HG03521 (cell line): Measurements from ENCODE around the gene SLC5A11.
"Not testable (repeated sequence)": the region's sequence is repeated elsewhere in the genome, so short reads cannot be mapped to it uniquely, and the experiment has no call there.

Experiments used
- ATAC-seq: cut with Tn5 transposase; IDR thresholded peaks from one replicate; pipeline ENCODE4 v1.9.1; 2021; ENCODE audit warnings: mild to moderate bottlenecking, moderate library complexity; ENCODE audit not compliant: unreplicated experiment

Gene SLC5A11

GRCh38 chr16:24856871-24857270, 11.1 kb downstream of the SLC5A11 start:
- not testable (repeated sequence) for ATAC-seq

GRCh38 chr16:24858219-24859041, 12.7 kb downstream of the SLC5A11 start:
- ATAC-seq: no peak

- ATAC-seq: no peak
Measured at GRCh38 chr16:24861461-24861860, 15.7 kb downstream of the SLC5A11 start.

DNA sequence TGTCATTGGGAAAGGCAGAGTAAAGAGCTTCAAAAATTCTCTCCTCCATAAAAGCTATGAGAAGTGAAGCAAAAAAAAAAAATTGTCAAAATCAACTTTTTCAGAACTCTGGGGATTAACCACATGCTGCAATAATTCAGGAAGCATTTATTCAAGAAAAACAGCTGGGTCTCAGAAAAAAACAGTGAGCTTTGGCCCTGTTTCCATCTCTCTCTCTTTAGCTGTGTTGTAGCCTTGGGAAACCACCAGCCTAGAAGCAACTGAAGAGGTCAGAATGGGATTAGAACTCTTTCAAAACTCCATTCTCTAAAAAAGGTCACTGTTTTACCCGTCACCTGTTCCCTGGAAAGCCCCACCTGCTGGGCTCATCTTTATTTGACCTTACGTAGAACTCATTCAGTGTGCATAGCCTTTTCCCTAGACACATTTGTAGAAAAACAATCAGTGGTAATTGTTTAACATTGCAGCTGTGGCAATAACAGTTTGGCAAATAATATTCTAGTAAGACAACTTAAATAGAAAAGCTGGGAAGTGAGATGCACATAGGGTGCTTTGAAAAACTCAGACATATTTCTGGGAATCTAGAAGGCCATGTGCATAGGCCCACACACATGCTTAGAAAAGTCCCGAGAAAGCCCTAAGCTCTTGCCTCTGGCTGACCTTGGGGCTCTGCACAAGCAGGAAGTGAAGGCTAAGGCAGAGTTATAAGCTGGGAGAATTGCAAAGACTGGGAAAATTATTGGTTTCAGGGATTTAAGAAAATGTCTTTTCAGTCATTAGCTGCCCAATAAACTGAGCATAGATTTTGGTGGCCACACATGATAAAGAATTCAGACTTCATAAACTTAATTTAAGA, 18.0 kb downstream of the SLC5A11 start:
- ATAC-seq: no peak

DNA sequence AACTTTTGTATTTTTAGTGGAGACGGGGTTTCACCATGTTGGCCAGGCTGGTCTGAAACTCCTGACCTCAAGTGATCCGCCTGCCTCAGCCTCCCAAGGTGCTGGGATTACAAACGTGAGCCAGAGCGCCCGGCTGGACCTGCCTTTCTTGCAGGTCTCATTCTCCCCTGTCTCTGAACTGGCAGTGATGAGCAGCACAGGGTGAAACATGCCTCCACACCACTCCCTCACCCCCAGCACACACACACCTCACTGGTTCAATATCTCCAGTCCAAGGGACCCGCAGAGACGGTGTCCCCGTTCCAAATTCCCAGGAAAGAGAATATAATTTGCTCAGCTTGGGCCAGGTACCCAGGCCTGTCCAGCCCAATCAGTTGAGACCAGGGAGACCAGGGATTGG, 23.3 kb downstream of the SLC5A11 start:
- no peak for ATAC-seq

DNA sequence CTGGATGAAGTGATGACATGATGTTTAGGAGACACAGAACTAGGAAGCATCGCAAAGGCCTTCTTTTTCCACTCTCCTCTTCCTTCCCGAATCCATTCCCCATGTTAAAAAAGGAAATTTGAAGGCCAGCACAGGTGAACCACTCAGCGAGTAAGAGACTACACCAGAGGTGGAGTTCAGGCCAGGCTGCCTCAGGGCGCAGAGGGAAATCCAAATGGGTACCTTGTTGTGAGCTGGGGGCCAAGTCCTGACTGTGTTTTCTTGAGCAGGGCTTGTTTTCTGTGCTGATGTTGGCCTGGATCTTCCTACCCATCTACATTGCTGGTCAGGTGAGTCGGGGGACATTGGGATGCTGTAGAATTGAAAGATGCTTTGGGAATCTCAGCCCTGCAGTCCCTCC, 26.1 kb downstream of the SLC5A11 start:
- ATAC-seq: no peak

- ATAC-seq: no peak
Measured at GRCh38 chr16:24873028-24873427, 27.3 kb downstream of the SLC5A11 start.

- no peak for ATAC-seq
Measured at GRCh38 chr16:24875466-24875865, 29.7 kb downstream of the SLC5A11 start.

- no peak for ATAC-seq
Measured at GRCh38 chr16:24876231-24876630, 30.5 kb downstream of the SLC5A11 start.

GRCh38 chr16:24879684-24880083, 33.9 kb downstream of the SLC5A11 start:
- no peak for ATAC-seq

- no peak for ATAC-seq
Measured at GRCh38 chr16:24883714-24884151, 38.0 kb downstream of the SLC5A11 start.

- no peak for ATAC-seq
Measured at GRCh38 chr16:24887472-24887871, 41.7 kb downstream of the SLC5A11 start.

- no peak for ATAC-seq
Measured at GRCh38 chr16:24890746-24891145, 45.0 kb downstream of the SLC5A11 start.

GRCh38 chr16:24896439-24896838, 50.7 kb downstream of the SLC5A11 start:
- no peak for ATAC-seq

GRCh38 chr16:24897522-24897921, 51.8 kb downstream of the SLC5A11 start:
- not testable (repeated sequence) for ATAC-seq

GRCh38 chr16:24900230-24900629, 54.5 kb downstream of the SLC5A11 start:
- ATAC-seq: no peak

DNA sequence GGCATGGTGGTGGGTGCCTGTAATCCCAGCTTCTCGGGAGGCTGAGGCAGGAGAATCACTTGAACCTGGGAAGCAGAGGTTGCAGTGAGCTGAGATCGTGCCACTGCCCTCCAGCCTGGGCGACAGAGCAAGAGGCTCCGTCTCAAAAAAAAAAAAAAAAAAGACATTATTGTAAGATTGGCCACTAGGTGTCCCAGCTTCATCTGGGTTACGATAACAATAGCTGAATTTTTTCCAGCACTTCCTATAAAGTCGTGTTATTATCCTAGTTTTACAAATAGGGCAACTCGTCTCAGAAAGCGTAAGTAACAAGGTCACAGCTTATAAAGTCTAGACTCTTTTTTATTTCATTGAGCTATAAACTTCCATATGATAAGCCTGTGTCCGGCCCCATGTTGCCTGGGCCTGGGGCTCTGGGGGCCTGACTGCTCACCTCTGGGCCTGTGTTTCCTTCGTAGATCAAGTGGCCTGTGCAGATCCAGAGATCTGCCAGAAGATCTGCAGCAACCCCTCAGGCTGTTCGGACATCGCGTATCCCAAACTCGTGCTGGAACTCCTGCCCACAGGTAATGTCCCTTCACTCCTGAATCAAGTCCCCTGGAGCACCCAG, 60.5 kb downstream of the SLC5A11 start:
- no peak for ATAC-seq

DNA sequence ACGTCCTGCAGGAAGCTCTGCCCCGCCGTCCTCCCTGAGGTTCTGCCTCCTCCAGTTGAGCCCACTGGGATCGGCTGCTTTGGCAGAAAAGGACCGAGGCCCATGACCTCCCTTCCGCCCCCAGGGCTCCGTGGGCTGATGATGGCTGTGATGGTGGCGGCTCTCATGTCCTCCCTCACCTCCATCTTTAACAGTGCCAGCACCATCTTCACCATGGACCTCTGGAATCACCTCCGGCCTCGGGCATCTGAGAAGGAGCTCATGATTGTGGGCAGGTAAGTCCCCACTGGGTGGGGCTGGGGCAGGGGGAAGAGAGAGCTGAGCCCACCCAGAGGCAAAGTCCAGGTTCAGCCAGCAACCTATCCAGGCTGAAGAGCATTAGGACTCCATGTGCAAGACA, 61.1 kb downstream of the SLC5A11 start:
- ATAC-seq: no peak

- no peak for ATAC-seq
Measured at GRCh38 chr16:24908716-24909115, 63.0 kb downstream of the SLC5A11 start.

DNA sequence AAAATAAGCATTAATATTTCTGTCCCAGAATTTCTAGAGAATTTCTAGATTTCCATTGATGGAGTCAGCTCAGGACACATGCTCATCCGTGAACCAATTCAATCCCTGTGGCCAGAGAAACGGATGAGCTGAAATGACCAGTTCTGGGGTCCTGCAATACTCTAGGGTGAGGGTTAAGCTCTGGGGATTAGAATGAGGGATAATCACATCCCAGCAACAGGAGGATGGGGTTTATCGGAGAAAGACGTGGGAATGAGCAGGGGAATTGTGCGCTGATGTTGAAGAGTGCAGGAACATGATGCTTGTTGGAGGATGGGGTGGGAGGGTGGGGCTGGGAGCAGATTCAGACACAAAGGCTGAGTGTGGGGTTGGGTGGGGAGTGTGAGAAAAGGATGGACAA, 64.1 kb downstream of the SLC5A11 start:
- no peak for ATAC-seq

DNA sequence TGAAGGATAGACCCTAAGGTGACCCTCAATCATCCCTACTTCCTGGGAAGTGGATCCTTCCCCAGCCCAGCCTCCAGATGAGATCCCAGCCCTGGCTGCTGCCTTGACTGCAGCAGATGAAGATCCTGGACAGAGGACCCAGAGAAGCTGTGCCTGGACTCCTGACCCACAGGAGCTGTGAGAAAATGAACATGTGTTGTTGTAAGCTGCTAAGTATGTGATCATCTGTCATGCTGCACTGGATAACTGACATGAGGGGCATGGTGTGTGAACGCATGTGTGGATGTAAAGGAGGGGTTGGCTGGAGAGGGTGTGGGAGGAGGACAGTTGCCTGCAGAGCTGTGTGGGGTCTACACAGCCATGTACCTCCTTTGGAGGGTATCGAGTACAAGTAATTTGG, 69.3 kb downstream of the SLC5A11 start:
- no peak for ATAC-seq

GRCh38 chr16:24915576-24915975, 69.8 kb downstream of the SLC5A11 start:
- no peak for ATAC-seq
